Measurements from ENCODE around the gene KCNA4.
"Not testable (repeated sequence)": the region's sequence is repeated elsewhere in the genome, so short reads cannot be mapped to it uniquely, and the experiment has no call there.

KCNA4 gene

DNA sequence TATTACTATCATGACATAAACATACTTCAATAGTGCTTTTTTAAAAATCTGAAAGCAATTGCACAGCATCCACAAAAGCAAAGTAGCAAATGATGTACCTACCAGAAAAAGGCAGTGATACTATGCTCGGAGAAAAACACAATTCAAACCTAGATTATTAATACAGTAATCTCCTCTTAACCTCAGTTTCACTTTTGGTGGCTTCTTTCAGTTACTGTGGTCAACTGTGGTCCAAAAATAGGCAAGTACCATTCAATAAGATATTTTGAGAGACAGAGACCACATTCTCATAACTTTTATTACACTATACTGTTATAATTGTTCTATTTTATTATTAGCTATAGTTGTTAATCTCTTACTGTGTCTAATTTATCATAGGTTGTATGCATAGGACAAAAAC is 20.8 kb downstream of the KCNA4 start:
- DNase-seq, result no peak

DNA sequence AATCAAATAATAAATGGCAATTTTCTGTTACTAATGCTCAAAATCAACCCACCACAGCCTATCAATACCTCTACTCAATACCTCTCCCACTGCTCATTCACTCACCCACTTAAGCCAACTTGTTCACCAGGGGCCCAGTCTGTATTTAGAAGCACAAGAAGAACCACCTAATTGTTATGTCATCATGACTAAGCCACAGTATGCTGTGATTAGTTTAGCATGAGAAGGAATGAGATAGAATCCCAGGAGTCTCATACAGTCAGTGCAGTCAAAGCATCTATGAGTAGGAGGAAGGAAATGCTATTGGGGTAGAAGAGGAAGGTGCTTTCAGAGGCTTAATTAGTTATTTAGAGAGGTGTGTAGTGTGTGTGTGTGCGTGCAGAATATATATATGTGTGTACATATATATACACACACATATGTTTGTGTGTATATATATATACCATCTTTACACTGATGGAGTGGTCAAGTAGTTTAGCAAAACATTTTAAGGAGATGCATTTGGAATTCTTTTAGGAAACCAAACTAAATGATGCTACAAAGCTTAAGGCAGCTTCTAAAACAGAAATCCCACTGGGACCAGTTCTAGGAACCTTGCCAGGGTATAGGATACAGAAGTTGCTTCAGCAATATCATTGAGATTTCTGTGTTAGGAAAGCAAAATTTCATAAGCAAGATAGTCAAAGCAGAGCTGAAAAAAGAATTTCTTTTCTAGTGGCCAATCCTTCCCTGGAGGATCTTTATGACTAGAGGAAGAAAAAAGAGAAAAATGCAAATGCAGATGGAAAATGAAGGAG is 27.5 kb downstream of the KCNA4 start:
- no peak for DNase-seq

DNA sequence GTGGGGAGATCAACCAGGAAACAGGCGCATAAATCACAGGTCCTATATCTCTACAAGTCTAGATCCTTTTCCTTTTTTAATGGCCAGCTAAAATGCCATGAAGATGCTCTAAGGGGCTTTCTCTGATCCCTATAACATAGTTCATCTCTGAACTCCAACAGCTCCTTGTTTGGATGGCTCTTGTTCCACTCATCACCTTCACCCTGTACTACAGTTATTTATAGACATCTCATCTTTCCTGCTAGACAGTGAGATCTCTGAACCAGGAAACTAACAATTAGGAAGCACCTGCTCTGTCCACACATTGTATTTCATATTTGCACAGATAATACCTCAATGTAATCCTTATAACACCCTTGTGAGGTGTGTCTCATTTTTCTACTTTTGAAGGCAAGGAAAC is 31.6 kb downstream of the KCNA4 start:
- DNase-seq, result no peak

DNA sequence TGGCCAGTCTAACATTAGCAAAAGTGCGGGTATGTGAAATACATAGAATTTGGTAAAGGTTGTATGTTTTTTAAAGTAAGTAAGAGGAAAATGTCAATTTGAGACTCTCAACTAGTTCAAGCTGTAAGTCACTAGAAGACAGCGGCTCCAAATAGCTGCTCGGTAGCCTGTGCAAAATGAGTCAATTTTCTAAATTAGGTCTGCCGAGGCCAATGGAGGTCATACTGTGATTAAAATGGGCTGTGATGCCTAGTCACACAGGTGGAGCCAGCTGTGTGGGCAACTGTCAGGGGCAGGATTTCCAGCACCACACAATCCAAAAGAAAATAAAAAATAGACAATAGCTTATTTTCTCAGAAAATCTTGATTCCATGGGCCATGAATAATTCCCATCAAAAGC is 32.3 kb downstream of the KCNA4 start:
- DNase-seq, result no peak

DNA sequence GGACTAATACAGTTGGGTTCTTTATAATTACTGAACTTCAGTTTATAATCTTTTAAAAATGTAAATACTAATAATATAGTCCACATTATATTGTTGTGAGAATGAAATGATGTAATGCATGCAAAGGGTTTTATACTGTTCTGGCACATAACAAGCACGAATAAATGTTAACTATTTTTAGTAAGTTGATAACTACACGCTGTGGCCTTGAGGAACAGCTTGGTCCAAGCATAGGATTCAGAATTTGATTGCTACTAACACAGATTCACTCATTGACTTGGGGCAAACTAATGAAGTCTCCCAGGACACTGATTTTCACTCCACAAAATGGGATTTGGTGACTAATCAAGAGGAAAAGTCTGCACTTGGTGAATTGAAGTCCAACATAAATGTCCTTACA is 38.3 kb downstream of the KCNA4 start:
- no peak for DNase-seq

DNA sequence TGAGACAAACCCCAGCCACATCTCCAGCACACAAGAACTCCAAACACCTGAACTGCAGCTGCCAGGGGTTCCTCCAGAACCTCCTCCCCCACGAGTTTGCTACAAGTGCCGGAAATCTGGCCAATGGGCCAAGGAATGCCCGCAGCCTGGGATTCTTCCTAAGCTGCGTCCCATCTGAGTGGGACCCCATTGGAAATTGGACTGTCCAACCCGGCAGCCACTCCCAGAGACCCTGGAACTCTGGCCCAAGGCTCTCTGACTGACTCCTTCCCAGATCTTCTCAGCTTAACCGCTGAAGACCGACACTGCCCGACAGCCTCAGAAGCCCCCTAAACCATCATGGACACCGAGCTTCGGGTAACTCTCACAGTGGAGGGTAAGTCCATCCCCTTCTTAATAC is 41.2 kb downstream of the KCNA4 start:
- DNase-seq, result not testable (repeated sequence)

DNA sequence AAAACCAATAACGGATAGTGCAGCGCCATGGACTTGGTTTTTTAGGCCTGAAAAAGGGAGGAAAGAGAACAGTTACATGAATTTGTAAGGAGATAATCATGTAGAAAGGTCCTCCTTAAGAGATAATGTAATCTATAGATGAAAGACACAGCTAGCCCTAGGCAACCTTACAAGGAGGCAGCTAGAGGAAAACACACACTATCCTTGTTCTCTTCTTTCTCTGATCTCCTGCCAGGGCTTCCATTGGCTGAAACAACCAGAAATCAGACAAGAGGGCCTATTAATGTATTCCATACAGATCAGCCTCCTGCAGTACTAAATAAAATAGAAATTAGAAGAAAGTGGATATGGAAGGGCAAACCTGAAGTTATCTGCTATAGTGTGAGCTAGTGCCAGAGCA is 53.0 kb downstream of the KCNA4 start:
- no peak for DNase-seq

DNA sequence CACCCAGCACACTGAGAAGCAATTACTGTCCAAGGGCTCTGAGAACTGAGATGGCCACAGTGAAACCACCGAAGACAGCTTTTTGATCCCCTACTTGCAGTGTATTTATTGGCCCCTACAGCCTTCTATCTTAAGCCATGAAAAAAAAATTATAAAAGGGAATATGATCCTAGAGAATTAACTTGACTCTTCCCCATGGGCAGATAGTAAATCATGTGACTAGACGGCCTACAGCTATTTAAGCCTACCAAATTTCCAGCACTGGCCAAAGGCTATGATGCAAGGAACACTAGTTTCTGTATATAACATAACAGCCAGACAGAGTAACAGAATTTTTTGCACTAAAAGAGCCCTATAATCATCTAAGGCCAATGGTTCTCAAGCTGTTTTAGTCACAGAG is 53.8 kb downstream of the KCNA4 start:
- DNase-seq, result no peak

DNA sequence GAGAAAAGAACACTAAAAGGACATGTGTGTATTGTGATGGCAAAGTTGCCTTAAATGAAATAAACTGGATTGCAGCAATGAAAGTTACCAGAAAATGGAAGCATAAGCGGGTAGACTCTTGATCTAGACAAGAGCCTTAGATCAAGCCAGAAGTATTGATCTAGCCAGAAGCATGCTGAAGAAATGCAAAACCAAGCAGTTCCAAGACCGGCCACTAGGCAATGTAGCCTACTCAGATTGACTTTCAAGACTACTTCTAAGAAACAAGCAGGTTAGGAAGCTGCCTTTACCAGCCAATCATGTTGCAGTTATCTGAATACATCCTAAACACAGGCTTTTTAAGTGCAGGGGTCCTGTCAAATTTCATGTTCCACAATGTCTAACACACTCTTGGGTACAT is 54.6 kb downstream of the KCNA4 start:
- DNase-seq, result no peak
